NB4 (cell line): ENCODE data around the gene KCNIP4.

Experiments
- CTCF ChIP-seq: IDR thresholded peaks from one replicate; pipeline ENCODE4 v1.5.1; 2012; ENCODE audit warnings: low read depth, low read length
- MAX ChIP-seq: IDR thresholded peaks from 2 replicates; pipeline ENCODE4 v1.6.1; 2011; ENCODE audit warnings: low read depth, low read length
- POLR2A ChIP-seq: IDR thresholded peaks from 2 replicates; pipeline ENCODE4 v1.6.1; 2011; ENCODE audit warnings: mild to moderate bottlenecking; ENCODE audit not compliant: insufficient read length; ENCODE audit errors: extremely low read depth

- TF ChIP-seq CTCF (no peak), POLR2A (no peak), MAX (no peak)
These were observed 417.5 kb downstream of the KCNIP4 start for GRCh38 chr4:21531048-21531447.
